ENCODE data around the gene ELF2.
A peak's percentile ranks its signal among the peaks of the same experiment; 100 is the strongest.

The ELF2 gene

DNA sequence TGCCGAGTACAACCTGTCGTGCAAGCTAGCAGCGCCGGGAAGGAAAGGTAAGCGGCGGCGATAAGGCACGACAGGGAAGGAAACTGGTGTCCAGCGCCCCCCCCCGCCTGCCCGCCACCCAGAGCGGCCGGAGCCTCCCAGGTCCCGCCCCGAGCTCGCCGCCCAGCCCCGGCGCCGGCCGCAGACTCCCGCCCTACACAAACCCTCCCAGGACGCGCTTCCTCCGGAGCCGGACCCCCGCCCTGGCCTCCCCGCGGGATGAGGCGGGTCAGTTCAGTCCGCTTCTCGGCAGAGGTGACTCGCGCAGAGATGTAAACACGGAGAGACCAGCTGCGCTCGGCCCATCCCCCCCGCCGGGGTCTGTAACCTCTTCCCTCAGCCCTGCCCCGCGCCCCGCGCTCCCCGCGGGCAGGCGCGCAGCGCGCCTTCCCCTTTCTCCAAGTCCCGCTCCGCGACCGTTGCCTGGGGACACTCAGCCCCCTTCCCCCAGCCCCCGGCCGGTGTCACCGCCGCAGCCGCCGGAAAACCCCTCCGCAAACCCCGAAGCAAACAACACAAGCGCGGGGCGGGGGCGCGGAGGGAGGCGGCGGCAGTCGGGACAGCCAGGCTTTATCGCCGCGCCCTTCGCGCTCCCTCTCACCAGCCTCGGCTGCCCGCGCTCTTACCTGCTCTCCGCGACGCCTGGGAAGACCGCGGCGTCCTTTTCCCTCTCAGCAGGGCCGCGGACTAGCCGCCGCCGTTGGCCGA, 543 bp downstream of the ELF2 start (continued):
- TF ChIP-seq ZNF529 (tag by site-specific recombination; IDR thresholded peaks at IDR 0.05; ENCODE audit: insufficient replicate concordance) (no peak), ZNF426 (tag by site-specific recombination; IDR thresholded peaks at IDR 0.05) (no peak), ZBTB1 (tag by site-specific recombination; IDR thresholded peaks at IDR 0.05) (no peak), KLF1 (tag by site-specific recombination; IDR thresholded peaks at IDR 0.05) (peak; percentile 49), ZEB2 (tag by site-specific recombination; IDR thresholded peaks at IDR 0.05) (peak; percentile 69), KLF7 (tag by site-specific recombination; IDR thresholded peaks at IDR 0.05; ENCODE audit: borderline replicate concordance) (peak; percentile 58; the same call in 1 of the 2 replicates), ZNF423 (tag by site-specific recombination; IDR thresholded peaks at IDR 0.05) (no peak), ZNF223 (tag by site-specific recombination; IDR thresholded peaks at IDR 0.05) (no peak), HOXA7 (CRISPR knock-in tag; IDR thresholded peaks at IDR 0.05; ENCODE audit: borderline replicate concordance) (no peak), ZNF311 (tag by site-specific recombination; IDR thresholded peaks at IDR 0.05; ENCODE audit: borderline replicate concordance) (no peak), HOXC10 (CRISPR knock-in tag; IDR thresholded peaks at IDR 0.05) (no peak), ZNF394 (tag by site-specific recombination; IDR thresholded peaks at IDR 0.05; ENCODE audit: borderline replicate concordance) (peak; percentile 20; the same call in 1 of the 2 replicates), ZNF670 (tag by site-specific recombination; IDR thresholded peaks at IDR 0.05; ENCODE audit: low read depth) (no peak), REST (tag by site-specific recombination; IDR thresholded peaks at IDR 0.05) (no peak), SALL2 (tag by site-specific recombination; IDR thresholded peaks at IDR 0.05; ENCODE audit: borderline replicate concordance) (no peak), ZNF18 (tag by site-specific recombination; IDR thresholded peaks at IDR 0.05) (peak; percentile 63; the same call in 1 of the 2 replicates), ZNF660 (tag by site-specific recombination; IDR thresholded peaks at IDR 0.05) (no peak), ZNF747 (tag by site-specific recombination; IDR thresholded peaks at IDR 0.05) (no peak), ZNF404 (tag by site-specific recombination; IDR thresholded peaks at IDR 0.05) (no peak), ZNF558 (tag by site-specific recombination; IDR thresholded peaks at IDR 0.05) (no peak), ZNF658 (tag by site-specific recombination; IDR thresholded peaks at IDR 0.05) (no peak), GLIS2 (tag by site-specific recombination; IDR thresholded peaks at IDR 0.05) (peak; percentile 94), ZNF114 (tag by site-specific recombination; IDR thresholded peaks at IDR 0.05) (no peak), ZNF302 (tag by site-specific recombination; IDR thresholded peaks at IDR 0.05; ENCODE audit: low read depth) (no peak), ZNF549 (tag by site-specific recombination; IDR thresholded peaks at IDR 0.05) (no peak), ZNF146 (tag by site-specific recombination; IDR thresholded peaks at IDR 0.05) (no peak), ZNF202 (tag by site-specific recombination; IDR thresholded peaks at IDR 0.05; ENCODE audit: borderline replicate concordance) (no peak), ZNF133 (tag by site-specific recombination; IDR thresholded peaks at IDR 0.05) (no peak)
- TF ChIP-seq, protein P1, sequence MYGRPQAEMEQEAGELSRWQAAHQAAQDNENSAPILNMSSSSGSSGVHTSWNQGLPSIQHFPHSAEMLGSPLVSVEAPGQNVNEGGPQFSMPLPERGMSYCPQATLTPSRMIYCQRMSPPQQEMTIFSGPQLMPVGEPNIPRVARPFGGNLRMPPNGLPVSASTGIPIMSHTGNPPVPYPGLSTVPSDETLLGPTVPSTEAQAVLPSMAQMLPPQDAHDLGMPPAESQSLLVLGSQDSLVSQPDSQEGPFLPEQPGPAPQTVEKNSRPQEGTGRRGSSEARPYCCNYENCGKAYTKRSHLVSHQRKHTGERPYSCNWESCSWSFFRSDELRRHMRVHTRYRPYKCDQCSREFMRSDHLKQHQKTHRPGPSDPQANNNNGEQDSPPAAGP (tag by site-specific recombination; IDR thresholded peaks at IDR 0.05): peak; percentile 74
- TF ChIP-seq, protein P2, sequence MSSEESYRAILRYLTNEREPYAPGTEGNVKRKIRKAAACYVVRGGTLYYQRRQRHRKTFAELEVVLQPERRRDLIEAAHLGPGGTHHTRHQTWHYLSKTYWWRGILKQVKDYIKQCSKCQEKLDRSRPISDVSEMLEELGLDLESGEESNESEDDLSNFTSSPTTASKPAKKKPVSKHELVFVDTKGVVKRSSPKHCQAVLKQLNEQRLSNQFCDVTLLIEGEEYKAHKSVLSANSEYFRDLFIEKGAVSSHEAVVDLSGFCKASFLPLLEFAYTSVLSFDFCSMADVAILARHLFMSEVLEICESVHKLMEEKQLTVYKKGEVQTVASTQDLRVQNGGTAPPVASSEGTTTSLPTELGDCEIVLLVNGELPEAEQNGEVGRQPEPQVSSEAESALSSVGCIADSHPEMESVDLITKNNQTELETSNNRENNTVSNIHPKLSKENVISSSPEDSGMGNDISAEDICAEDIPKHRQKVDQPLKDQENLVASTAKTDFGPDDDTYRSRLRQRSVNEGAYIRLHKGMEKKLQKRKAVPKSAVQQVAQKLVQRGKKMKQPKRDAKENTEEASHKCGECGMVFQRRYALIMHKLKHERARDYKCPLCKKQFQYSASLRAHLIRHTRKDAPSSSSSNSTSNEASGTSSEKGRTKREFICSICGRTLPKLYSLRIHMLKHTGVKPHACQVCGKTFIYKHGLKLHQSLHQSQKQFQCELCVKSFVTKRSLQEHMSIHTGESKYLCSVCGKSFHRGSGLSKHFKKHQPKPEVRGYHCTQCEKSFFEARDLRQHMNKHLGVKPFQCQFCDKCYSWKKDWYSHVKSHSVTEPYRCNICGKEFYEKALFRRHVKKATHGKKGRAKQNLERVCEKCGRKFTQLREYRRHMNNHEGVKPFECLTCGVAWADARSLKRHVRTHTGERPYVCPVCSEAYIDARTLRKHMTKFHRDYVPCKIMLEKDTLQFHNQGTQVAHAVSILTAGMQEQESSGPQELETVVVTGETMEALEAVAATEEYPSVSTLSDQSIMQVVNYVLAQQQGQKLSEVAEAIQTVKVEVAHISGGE (tag by site-specific recombination; conservative IDR thresholded peaks at IDR 0.05; ENCODE audit: low read depth): peak; percentile 46; the same call in 1 of the 2 replicates
- TF ChIP-seq, protein P3, sequence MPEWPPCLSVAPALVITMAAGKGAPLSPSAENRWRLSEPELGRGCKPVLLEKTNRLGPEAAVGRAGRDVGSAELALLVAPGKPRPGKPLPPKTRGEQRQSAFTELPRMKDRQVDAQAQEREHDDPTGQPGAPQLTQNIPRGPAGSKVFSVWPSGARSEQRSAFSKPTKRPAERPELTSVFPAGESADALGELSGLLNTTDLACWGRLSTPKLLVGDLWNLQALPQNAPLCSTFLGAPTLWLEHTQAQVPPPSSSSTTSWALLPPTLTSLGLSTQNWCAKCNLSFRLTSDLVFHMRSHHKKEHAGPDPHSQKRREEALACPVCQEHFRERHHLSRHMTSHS (tag by site-specific recombination; IDR thresholded peaks at IDR 0.05): no peak
